Mammary epithelial cell (primary cell): ENCODE data around the gene WTAP.

ENCODE experiments used
- CTCF ChIP-seq, 2 donors: IDR thresholded peaks in 1 of 2; conservative IDR thresholded peaks in 1 of 2; 2 replicates each; pipeline ENCODE4 v1.5.1; 2011 to 2012; ENCODE audit warnings: inconsistent platforms in 2 of 2, low read length in 2 of 2, mild to moderate bottlenecking in 2 of 2, control low read depth in 1 of 2, low read depth in 1 of 2; ENCODE audit not compliant: insufficient read depth in 1 of 2; ENCODE audit errors: extremely low read depth in 1 of 2
- EZH2 ChIP-seq: IDR thresholded peaks from 2 replicates; pipeline ENCODE4 v1.6.1; 2012; ENCODE audit warnings: low read length, inconsistent platforms, borderline replicate concordance

- TF ChIP-seq CTCF (conservative IDR thresholded peaks at IDR 0.05 in 1 of 2, IDR thresholded peaks at IDR 0.05 in 1 of 2; ENCODE audit: extremely low read depth in 1 of 2, insufficient read depth in 1 of 2, low read depth in 1 of 2, low read length in 2 of 2) (no peak), EZH2 (no peak)
These were observed 32.3 kb downstream of the WTAP start for GRCh38 chr6:159759645-159760044.
